Measurements from ENCODE around the gene TRAF3IP1.
"Not testable (repeated sequence)": the region's sequence is repeated elsewhere in the genome, so short reads cannot be mapped to it uniquely, and the experiment has no call there.

The TRAF3IP1 gene

DNA sequence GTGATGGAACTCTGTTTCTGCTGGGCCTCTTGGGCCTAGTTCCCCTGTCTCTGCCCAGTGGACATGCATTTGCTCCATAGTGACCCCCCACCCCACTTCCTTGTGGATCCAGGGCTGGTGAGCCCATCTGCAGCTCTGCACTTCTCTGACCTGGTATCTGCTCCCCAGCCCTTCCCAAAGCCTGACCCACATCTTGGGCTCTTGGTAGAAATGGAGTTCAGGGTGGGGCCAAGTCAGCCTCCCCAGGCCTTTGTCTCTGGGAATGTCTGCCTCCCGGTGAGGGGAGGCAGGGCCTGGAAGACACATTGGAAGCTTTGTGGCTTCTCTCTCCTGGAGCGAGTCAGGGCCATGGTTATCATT is 6.3 kb upstream of the TRAF3IP1 start:
- no peak for DNase-seq

DNA sequence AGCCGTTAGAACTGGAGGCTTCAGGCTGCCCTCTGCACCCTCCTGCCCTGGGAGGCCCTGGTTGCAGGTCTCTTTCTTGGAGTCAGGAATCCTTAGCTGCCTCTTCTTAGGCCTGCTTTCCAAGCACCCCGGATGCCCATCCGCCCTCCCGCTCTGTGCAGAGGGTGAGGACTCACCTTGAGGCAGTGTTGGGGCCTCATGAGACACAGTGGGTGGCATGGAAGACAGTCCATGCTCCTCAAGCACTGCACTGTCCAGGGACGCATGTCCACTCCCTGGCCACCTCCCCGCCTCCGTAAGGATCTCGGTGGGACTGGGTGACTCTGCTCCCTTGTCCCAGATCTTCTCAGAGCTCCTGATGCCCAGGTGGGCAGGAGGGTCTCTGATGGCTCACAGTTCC is 5.7 kb upstream of the TRAF3IP1 start:
- DNase-seq: no peak

DNA sequence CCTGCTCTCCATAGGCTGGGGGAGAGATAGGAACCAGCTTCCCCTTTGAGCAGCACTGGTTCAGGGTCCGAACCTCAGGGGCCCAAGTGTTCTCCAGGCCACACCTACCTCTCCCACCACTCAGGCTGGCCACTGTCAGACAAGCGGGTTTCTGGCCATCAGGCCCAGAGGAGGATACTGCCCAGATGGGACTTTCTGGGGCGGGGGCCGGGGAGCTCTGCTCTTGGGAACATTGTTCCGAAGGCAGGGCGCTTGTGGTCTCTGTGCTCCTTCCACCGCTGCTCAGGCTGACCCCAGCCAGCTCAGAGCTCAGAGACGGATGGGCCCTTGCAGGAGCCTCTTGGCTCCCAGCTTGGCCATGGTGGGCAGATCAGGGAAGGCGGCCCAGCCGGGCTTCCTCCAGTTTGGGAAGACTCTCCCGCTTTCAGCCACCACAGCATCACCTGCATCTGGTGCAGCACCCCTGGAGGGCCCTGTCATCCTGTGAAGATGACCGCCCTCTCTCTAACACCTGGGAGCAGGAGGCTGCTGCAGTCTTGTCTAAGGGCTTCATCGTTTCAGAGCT is 5.2 kb upstream of the TRAF3IP1 start:
- DNase-seq: no peak

DNA sequence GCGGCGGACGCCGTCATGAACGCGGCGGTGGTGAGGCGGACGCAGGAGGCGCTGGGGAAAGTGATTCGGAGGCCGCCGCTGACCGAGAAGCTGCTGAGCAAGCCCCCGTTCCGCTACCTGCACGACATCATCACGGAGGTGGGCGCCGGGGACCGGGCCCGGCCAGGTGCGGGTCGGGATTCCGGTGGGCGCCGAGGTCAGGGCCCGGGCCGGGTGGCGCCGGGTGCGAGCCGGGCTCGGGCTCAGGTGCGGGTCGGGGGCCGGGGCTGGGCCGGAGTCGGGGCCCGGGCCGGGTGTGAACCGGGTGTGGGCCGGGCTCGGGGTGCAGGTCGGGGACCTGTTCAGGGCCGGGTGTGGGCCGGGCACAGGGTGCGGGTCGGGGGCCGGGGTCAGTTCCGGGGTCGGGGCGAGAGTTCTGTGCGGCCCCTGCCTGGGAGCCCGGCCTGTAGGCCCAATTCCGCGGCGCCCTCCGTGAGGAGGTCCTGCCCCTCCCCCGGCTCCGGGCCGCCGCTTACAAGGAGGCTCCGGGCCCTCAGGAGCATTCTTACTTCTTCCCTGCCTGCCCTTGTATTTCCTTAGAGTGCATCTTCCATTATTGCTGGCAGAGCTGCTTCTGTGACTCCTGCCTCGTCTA is 447 bp downstream of the TRAF3IP1 start:
- DNase-seq: no peak

DNA sequence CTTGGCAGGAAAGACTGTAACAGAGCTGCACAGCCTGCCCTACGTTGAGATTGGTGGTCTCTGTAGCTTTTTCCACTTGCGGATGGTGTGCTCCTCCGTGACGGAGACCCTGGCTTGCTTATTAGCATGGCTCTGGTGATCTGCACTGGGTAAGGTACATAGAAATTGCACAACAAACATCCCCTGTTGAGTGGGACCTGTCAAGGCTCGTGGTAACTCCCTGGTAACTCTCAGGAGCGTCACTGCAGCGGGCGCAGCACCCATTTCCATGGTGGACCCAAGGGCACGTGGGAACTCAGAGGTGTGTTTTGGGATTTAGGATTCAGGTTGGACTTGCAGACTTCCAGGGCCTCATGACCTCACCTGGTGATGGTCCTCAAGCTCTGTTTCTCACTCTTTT is 1.1 kb downstream of the TRAF3IP1 start:
- no peak for DNase-seq

DNA sequence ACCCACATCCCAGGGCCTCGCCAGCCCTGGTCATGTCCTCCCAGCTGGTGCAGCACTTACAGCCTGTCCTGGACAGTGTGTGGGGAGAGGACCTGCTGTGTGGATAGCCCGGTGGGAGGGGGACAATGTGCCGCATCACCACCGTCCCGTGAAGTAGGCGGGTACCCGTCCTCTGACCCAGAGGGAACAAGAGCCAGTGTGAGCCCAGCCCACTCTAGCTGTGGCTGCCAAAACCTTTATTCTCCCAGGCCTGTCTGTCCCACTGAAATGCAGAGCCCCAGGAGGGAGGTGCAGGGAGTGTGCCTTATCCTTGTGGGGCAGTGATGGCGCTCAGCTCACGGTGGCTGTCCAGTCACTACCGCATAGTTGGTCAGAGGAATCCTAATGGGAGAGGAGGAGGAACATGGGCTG is 1.7 kb downstream of the TRAF3IP1 start:
- DNase-seq: no peak

DNA sequence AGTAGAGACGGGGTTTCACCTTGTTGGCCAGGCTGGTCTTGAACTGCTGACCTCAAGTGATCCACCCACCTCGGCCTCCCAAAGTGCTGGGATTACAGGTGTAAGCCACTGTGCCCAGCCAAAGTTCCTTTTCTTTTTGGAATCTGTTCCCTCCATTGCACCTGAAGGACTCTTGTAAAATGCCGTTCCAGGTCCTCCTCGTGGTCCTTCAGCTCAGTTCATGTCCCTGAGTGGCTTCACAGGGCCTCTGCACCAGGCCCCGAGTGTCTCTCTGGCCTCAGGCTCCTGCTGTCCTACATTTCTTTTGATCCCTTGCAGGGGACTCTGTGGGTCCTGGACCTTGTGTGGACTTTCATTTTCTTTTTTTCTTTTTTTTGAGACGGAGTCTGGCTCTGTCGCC is 3.9 kb downstream of the TRAF3IP1 start:
- DNase-seq: not testable (repeated sequence)

DNA sequence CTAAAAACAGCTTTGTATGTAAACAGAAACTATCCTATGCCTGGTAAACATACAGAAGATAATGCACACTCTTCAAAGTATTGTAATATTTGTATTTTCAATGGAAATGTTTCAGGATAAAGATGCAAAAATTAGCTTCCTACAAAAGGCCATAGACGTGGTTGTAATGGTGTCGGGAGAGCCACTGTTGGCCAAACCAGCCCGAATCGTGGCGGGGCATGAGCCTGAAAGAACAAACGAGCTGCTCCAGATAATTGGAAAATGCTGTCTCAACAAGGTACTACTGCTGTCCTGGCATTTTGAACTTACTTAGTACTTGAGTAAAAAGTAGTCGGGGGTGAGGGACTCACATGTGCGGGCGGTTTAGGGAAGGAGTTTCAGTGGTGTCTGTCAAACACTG is 5.4 kb downstream of the TRAF3IP1 start:
- DNase-seq: no peak

DNA sequence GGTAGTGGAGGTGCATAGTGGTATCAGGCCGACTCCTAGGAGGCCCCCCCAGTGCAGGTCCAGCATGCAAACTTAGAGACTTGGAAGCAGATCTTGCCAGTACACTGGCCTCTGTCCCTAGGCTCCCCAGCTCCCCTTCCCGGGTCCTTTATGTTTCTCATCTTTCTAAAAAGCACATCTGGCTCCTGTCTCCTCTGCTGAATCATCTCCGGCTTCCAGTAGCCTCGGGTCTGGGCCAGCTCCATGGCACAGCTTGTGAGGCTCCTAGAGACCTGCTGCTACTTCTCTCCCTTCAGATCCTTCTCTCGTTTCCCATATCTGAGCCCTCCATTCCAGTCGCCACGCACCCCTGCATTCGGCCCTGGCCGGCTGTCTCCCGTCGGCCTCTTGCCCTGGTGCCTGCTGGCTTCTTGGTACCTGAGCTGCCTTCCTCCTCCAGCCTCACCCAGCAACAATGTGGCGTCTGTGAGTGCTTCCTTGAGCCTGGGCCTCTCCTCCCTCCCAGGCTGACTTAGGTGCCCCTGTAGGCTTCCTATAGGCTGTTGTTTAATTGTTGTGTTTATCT is 6.6 kb downstream of the TRAF3IP1 start:
- no peak for DNase-seq

DNA sequence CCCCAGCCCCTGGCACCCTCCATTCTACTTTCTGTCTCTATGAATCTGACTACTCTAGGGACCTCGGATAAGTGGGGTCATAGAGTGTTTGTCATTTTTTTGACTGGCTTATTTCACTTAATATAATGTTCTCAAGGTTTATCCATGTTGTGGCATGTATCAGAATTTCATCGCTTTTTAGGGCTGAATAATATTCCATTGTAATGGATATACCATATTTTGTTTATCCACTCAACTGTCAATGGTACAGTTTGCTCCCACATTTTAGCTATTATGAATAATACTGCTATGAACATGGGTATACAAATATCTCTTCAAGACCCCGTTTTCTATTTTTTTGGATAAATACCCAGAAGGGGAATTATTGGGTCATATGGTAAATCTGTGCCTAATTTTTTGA is 7.4 kb downstream of the TRAF3IP1 start:
- DNase-seq: no peak

DNA sequence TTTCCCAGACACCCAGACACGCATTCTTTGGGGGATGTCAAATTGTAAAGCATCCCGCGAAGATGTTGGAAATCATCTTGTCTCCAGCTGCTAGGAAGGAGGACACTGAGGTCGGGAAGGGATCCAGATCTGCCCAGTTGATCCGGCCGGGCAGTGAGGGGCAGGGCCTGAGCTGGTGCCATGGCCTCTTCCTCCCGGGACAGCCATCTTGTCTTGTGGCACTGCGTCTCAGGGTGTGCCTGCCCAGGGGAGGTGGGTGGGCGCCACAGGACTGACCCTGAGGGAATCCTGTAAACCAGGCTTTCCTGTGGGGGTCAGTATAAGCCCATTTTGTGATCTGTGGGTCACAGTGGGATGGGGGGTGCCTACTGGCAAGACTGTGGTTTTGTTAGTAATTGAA is 10.1 kb downstream of the TRAF3IP1 start:
- DNase-seq: no peak

DNA sequence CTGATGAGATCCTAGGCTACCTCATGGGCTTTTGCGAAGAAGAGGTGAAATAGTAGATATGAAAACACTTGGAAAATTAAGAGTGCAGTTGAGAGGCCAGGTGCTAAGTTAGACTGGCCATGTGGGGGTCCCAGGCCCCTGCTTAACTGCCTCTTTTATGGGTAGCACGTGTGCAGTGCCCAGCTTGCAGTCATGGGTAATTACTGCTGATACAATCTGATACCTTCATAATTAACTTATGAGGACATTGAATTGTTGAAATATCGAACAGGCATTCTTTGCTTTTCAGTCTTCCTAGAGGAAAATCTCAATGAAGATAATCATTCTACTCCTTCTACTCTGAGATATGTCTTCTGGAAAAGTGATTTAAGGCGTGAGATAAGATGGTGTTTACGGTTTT is 11.6 kb downstream of the TRAF3IP1 start:
- no peak for DNase-seq

DNA sequence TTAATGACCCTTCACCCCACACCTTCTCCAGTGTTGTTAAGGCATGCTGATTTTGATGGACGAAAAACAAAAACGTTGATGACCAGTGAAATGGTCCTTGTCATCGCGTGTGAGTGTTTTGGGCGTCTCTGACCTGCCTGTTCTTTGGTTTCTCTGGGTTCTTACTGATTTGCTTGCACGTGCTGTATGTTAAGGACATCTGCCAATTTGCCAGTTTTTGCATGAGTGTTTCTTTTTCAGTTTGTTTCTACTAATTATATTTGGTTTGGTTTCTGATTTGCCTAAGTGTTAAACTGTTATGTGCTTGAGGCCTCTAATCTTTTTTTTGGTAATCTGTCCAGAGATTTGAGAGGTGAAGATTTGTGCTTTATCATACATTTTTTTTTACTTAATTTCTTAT is 14.6 kb downstream of the TRAF3IP1 start:
- no peak for DNase-seq

DNA sequence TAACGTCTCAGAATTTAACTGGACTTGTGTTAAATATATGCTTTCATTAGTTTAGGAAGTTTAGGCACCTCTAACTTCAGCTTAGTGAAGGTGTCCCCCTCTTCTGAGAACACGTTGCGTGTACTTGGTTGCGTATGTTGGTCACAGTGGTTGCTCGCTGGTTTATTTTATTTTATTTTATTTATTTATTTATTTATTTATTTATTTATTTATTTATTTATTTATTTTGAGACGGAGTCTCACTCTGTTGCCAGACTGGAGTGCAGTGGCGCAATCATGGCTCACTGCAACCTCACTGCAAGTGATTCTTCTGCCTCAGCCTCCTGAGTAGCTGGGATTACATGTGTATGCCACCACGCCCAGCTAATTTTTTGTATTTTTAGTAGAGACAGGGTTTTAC is 15.3 kb downstream of the TRAF3IP1 start:
- not testable (repeated sequence) for DNase-seq

DNA sequence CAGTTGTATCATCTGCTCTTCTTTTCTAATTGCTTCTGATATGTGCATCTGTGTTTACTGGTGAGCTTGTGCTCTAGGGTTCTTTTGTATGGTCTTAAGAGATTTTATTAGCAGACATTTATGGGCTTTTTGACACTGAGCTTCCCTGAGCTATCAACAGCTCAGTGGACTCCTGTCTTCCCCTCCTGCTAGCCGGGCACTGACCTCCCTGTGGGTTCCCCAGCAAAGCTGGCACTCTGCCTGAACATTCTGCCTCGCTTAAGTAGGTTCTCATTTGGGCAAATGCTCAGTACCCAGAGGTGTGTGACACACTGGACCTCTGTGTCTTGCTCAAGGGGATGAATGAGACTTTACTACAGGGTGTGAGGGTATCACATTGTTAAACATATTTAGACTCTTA is 15.8 kb downstream of the TRAF3IP1 start:
- no peak for DNase-seq

DNA sequence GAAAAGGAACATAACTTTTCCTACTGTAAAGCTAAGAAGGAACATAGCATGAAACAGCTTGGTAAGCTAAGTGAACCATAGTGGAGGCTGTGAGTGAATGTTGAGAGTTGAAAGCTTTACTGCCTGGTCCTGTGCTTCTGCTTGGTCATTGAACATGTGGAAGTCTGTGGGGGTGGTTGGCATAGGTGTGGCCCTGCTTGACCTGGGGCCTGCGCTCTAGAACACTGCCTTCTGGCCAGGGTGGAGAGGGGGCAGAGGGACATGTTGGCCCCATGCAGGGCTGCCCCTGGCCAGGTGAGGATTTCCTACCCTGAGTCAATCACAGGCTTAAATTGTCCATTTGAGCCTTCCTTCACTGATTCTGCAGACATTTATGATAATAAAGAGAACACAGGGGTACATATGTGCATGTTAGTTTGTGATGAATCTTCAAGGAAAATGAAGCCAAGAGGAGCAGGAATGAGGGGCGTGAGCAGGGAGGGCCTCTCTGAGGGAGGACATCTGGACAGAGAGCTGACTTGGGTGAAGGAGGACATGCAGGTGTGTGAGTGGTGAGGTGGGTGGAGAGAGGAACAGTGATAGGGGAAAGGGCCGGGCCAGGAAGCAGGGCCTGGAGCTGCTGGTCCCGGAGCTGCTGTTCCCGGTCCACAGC is 16.6 kb downstream of the TRAF3IP1 start:
- no peak for DNase-seq

DNA sequence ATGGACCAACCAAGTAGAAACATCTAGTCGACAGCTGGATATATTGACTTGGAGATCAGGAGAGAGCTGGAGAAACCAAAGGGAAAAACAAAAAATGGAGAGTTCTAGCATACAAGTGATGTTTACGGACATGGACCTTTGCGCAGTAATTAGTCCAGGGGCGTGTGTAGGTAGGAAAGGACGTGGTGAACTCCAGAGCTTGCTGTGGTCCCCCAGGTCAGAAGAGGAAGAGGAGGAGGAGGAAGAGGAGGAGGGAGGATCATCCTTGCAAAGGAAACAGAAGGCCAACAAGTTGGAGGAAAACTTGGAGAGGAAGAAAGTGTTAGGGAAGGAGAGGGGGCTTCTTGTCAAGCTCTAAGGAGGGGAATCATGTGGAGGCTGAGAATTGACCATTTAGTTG is 17.5 kb downstream of the TRAF3IP1 start:
- no peak for DNase-seq

DNA sequence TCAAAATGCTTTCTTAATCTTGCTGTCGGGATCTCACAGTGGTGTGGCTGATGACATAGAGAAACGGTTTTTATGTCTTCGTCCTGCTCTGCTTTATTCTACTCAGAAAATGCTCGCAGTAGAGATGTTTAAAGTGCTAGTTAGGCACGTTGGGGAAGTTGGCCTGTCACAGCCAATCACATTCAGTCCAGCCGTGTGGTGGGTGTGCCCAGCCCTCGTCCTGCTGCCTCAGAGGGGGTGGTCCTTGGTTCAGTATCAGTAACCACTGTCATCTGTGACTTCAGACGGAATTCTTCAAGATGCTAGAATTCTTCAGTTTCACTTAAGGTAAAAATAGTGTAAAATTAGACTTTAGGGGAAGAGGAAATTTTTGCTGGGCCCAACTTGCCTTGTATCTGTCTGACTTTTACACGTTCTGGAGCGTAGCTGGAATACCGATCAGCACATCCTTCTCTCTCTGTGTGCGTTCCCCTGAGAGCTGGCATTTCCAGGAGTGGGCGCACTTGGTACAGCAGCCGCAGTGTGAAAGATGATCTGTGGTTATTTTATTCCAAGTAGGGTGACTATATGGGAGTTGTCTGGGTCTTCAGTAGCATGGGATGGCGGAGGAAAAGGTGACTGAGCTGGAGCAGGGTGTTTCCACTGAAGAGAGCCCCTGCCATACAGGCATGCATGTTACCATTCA is 18.5 kb downstream of the TRAF3IP1 start:
- no peak for DNase-seq

DNA sequence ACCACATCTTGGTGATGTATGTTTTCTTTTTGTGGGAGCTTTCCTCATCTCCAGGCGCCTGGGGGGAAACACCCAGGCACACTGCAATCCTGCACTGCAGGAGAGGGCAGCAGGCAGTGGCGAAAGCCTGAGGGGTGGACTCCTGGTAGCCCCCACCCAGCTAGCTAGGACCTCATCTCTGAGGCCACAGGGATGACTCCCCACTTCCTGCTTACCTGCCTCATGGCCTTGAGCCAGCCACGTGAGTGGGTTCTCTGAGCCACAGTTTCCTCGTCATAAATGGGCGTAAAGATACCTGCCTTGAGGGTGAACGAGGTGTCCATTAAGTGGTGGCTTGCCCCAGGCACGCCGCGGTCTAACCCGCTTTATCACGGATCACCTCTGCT is 19.1 kb downstream of the TRAF3IP1 start:
- DNase-seq: no peak

DNA sequence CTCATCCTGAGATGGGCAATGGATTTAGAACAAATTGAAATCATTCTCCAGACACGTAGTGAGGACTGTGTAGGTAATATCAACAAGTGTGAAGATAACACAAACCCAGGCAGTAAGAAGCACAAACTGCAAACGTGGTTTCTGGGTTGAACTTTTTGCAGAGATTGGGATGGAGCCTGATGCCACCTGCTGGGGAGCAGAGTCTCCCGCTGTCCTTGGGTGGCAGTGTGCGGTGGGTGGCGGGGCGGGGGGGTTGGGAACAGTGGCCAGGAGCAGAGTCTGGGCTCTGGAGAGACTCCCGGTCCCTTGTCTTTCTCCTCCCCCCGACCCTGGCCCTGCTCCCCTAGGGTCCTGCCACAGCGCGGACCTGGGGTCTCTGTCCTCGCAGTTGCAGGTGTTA is 19.5 kb downstream of the TRAF3IP1 start:
- DNase-seq: no peak

DNA sequence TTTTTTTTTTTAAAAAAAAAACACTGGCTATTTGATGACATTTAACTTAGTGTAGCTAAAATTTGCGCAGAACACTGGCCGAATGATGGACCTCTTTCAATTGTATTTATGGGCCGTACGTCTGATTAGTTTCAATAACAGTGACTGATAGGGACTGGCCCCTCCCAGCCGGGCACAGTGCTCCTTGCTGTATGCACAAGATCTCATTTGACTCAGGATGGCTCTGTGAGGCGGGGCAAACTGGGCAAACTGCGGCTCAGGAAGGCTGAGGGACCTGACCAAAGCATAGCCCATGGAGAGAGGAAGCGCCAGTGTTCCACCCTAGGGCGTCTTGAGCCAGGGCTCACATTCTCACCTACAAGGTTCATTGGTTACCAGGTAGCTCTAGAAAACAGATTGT is 21.2 kb downstream of the TRAF3IP1 start:
- no peak for DNase-seq

DNA sequence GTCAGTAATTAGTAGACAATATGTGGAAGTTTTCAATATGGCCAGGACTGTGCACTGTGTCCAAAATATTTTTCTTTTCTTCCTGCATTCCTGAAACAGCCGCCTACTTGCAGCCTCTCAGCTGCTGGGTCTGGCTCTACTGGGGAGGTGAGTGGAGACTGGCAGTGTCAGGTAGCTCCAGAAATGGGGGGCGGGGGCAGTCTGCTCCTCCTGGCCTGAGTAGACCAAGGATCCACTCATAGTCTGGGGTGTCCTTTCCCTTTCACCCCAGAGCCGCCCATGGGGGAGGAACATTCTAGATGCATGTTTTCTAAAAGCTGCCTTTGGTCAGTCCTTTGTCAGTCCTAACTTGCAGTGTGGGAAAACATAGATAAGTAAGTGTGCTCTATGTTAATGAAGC is 23.7 kb downstream of the TRAF3IP1 start:
- no peak for DNase-seq

DNA sequence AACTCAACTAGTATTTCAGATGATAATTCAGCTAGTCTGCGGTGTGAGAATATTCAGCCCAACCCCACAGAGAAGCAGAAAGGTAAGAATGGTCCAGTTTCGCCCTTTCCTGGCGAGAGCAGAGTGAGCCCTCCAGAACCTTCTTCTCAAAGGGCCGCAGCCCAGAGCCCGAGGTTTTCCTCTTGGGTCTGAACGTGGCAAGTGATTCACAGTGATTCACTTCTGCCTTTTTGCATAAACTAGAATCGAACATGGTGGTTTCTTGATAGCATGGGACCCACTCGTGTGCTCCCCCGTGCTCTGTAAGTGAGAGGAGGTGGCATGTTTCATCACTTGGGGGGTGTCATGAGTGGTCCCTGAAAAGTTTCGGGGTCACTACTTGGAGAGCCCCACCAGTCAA is 24.2 kb downstream of the TRAF3IP1 start:
- no peak for DNase-seq
